ENCODE measurements around the gene TMEM138. TPM values are rescaled to one million over a fixed set of nuclear protein-coding genes. Genes with fewer than 3 reads are reported as not detected.

Gene TMEM138
- total and polyA plus RNA-seq, 7 donors: 12.9 to 37.0 (median 25.2) TPM

GRCh38 chr11:61349916-61350315, 12.3 kb upstream of the TMEM138 start:
- no peak overlapping the region for H3K27ac ChIP-seq
- H3K4me3 ChIP-seq: no peak overlapping the region
- H3K9me3 ChIP-seq: no peaks in the 10 kb centered on the region
- H3K4me1 ChIP-seq: no peaks in the 10 kb centered on the region
- DNase-seq (no peak), ATAC-seq (no peak)
- WGBS, 3 donors: 89 to 96% (median 95%) methylated on average over 10 of the region's 10 CpGs
- intact Hi-C loops (cut with DNase I): no loop called here
- no peaks in the 10 kb centered on the region for H3K27me3 ChIP-seq (ENCODE audit: insufficient read depth in 3 of 3, low read length in 2 of 3)
- TF ChIP-seq CTCF (IDR thresholded peaks at IDR 0.05): no peak
- peaks cover 0 to 90% of the 10 kb centered on the region in 2 donors for H3K36me3 ChIP-seq (ENCODE audit: insufficient read depth in 1 of 2, low read depth in 1 of 2)

GRCh38 chr11:61350336-61350735, 11.8 kb upstream of the TMEM138 start:
- WGBS, 3 donors: 56 to 92% (median 92%) methylated on average over 1 of the region's 1 CpG
- no peak for TF ChIP-seq CTCF (IDR thresholded peaks at IDR 0.05)
- no peaks in the 10 kb centered on the region for H3K27me3 ChIP-seq (ENCODE audit: insufficient read depth in 3 of 3, low read length in 2 of 3)
- H3K4me3 ChIP-seq: no peak overlapping the region
- intact Hi-C loops (cut with DNase I): no loop called here
- H3K36me3 ChIP-seq (ENCODE audit: insufficient read depth in 1 of 2, low read depth in 1 of 2): peaks cover 0 to 85% of the 10 kb centered on the region in 2 donors
- no peak for ATAC-seq
- no peaks in the 10 kb centered on the region for H3K9me3 ChIP-seq
- DNase-seq: no peak
- H3K27ac ChIP-seq: no peak overlapping the region
- no peaks in the 10 kb centered on the region for H3K4me1 ChIP-seq

- no peak overlapping the region for H3K4me3 ChIP-seq
- no peaks in the 10 kb centered on the region for H3K4me1 ChIP-seq
- WGBS, 3 donors: 94 to 97% (median 95%) methylated on average over 8 of the region's 8 CpGs
- no peaks in the 10 kb centered on the region for H3K27me3 ChIP-seq (ENCODE audit: insufficient read depth in 3 of 3, low read length in 2 of 3)
- intact Hi-C loops (cut with DNase I): no loop called here
- H3K9me3 ChIP-seq: no peaks in the 10 kb centered on the region
- H3K27ac ChIP-seq: no peak overlapping the region
- ATAC-seq (no peak), DNase-seq (no peak)
- H3K36me3 ChIP-seq (ENCODE audit: insufficient read depth in 1 of 2, low read depth in 1 of 2): peaks cover 0 to 86% of the 10 kb centered on the region in 2 donors
- no peak for TF ChIP-seq CTCF (IDR thresholded peaks at IDR 0.05)
Observed at GRCh38 chr11:61350803-61351202, 11.4 kb upstream of the TMEM138 start.

GRCh38 chr11:61352038-61352437, 10.1 kb upstream of the TMEM138 start:
- Histone ChIP-seq H3K4me1 (no peaks in the 10 kb centered on the region), H3K27ac (no peak overlapping the region), H3K4me3 (no peak overlapping the region), H3K9me3 (no peaks in the 10 kb centered on the region), H3K36me3 (ENCODE audit: insufficient read depth in 1 of 2, low read depth in 1 of 2) (peaks cover 0 to 81% of the 10 kb centered on the region in 2 donors), H3K27me3 (ENCODE audit: insufficient read depth in 3 of 3, low read length in 2 of 3) (no peaks in the 10 kb centered on the region)
- DNase-seq (no peak), ATAC-seq (no peak)
- TF ChIP-seq CTCF (IDR thresholded peaks at IDR 0.05): no peak
- intact Hi-C loops (cut with DNase I): no loop called here
- WGBS, 3 donors: 80 to 82% (median 82%) methylated on average over 8 of the region's 8 CpGs
